ENCODE measurements around the gene EMID1.
"Not testable (repeated sequence)": the region's sequence is repeated elsewhere in the genome, so short reads cannot be mapped to it uniquely, and the experiment has no call there.

The EMID1 gene

DNA sequence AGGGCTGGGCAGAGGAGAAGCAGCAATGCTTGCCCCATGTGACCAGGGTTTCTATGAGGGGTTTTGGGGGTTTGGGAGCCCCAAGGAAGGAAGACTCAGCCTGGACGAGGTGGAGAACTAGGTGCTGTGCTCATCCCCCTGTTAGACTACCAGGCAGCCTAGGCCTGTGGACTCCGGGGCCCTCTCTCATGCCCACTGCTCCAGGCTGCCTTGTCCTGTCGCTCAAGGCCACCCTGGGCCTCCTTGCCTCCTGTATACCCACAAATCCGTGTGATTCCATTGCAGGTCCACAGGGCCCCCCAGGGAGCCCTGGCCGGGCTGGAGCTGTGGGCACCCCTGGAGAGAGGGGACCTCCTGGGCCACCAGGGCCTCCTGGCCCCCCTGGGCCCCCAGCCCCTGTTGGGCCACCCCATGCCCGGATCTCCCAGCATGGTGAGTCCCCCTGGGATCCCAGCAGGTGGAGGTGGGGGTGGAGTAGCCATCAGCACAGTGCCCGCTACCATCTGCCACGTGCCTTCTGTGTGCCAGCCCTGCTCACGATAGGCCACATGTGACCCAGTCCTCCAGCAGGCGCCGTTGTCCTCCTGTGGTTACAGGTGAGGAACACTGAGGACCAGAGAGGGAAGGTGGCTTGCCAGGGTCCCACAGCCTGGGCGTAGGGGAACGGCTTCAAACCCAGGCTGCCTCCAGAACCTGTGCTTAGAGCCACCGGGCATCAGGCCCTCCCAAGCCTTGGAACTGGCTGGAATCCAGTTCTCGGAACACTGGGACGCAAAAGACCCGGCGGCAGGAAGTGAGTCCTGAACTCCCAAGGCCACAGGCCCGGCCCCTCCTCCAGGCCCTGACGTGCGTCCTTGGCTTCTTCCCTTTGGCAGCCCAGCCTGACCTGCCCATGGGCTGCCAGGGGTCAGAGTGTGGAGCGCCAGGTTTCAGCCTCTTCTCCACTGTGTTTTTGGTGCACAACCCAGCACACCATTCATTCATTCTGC, 26.6 kb downstream of the EMID1 start:
- no peak for DNase-seq

GRCh38 chr22:29233277-29233877, 27.7 kb downstream of the EMID1 start:
- DNase-seq: no peak

DNA sequence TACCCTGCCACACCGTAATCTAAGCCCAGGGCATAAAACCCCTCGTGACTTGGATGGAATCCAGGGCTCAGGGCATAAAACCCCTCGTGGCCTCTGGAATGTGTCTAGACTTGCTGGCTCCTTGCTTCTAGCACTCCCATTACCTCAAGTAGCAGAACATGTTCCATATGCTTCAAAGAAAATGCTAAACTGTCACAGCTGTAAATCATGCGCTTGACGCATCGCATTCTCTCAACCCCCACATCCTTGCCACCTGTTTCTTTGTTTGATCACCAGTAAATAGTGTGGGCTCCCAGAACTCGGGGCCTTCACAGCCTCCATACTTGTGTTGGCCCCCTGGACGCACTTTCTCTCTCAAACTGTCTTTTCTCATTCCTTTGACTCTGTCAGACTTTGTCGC, 34.8 kb downstream of the EMID1 start:
- not testable (repeated sequence) for DNase-seq

DNA sequence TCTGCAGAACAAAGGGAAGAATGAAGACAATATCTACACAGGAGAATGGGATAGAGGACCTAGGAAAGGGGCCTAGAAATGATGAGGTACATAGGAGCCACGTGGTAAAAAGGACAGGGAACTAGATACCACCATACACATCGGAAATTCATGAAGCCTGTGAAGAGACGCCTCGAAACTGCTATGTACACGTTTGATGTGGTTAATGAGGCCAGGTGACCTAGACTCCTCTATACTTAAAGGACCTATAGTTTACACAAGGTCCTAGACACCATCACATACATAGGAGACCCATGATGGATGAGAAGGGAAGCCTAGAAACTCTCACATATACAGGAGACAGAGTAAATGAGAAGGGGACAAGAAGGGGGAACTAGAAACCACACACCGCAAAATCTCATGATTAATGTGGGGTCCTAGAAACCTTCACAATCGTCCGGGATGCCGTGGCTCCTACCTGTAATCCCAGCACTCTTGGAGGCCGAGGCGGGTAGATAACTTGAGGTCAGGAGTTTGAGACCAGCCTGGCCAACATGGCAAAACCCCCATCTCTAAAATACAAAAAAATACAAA, 38.3 kb downstream of the EMID1 start:
- DNase-seq: no peak

- no peak for DNase-seq
Measured at GRCh38 chr22:29244785-29245625, 39.3 kb downstream of the EMID1 start.

DNA sequence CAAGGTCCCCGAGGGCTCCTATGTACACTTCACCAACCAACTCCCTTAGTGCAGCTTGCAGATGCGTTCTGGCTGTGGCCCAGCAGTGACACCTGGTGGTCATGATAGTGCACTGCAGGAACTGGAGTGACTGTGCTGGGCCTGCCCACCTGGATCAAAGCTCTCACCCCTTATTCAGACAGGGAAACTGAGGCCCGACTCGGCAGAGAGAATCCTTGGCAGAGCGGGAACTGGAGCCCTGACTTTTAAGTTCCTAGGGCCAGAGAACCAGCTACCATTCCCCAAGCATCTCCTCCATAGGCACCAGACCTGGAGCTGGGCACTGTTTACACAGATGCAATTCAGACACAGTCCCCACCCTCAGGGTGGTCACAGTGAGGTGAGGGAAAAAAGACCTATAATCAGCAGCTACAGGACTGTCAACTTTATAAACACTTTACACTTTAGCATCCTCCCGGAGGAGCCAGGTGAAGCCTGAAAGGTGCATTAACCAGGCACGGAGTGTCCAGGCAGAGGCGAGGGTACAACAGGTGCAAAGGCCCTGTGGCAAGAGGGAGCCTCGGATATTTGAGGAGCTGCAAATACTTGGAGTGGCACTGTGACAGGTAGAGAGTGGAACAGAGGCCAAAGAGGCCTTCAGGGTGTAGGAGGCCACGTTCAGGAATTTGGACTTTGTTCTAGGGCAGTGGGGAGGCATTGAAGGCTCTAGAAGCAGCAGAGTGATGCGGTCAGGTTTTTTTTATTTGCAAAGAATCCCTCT, 40.1 kb downstream of the EMID1 start:
- peak; percentile 36 for DNase-seq

GRCh38 chr22:29247891-29248290, 42.2 kb downstream of the EMID1 start:
- DNase-seq: not testable (repeated sequence)

DNA sequence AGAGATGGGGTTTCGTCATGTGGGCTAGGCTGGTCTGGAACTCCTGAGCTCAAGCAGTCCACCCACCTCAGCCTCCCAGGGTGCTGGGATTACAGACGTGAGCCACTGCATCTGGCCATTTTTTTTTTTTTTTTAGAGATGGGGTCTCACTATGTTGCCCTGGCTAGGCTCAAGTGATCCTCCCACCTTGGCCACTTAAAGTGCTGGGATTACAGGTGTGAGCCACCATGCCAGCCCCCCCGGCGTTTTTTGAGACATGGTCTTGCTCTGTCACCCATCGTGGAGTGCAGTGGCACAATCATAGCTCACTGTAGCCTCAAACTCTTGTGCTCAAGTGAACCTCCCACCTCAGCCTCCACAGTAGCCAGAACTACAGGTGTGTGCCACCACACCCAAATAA, 45.6 kb downstream of the EMID1 start:
- no peak for DNase-seq

GRCh38 chr22:29251981-29252911, 46.5 kb downstream of the EMID1 start:
- no peak for DNase-seq

- no peak for DNase-seq
Measured at GRCh38 chr22:29253561-29254285, 48.0 kb downstream of the EMID1 start.

- DNase-seq: no peak
Measured at GRCh38 chr22:29254286-29254660, 48.6 kb downstream of the EMID1 start.

- no peak for DNase-seq
Measured at GRCh38 chr22:29255064-29255621, 49.4 kb downstream of the EMID1 start.

GRCh38 chr22:29256606-29257325, 51.1 kb downstream of the EMID1 start:
- no peak for DNase-seq

DNA sequence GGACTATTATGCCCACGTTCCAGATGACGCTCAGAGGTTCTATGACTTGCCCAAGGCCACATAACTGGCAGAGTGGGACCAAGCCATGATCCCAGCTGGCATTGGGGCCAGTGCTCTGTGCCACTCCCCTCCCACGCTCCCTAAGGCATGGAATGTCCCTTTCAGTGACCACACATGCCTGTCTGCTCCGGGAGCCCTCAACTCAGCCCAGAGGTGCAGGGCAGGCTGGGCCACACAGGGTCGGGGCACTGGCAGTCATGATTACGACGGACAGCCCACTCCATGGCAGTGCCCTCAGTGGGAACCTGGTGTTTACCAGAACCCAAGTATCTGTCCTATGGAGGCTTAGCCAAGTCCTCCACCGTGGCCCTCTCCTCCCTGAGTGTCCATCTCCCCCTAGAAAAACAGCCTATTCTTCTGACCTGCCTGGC, 52.1 kb downstream of the EMID1 start:
- DNase-seq: no peak

- no peak for DNase-seq
Measured at GRCh38 chr22:29258407-29259252, 52.9 kb downstream of the EMID1 start.

DNA sequence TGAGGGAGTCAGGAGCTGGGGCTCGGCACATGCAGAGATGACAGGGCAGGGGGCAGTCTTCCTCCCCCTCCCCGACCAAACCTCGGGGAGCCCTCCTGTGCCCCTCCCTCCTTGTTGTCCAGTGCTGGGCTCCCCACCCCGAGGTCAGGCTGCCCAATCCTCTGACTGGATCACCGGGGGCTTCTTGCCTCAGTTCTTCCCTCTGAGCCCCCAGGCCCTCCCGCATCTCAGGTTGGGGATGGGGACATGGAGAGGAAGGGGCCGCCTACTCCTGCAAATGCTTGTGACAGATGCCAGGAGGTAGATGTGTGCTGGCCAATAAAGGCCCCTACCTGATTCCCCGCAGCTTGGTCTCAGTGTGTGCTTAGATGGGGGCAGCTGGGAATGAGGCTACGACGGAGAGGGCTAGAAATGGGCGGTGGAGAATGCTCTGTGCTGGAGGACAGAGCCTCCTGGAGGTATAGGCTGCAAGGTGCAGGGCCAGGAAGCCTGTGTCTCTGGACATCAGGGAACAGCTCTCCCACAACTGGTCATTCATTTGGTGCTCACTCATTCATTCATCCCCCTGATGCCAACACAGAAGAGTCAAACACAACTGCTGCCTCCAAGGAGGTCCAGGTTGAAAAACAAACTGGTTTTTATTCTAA, 53.7 kb downstream of the EMID1 start:
- no peak for DNase-seq

GRCh38 chr22:29260031-29260560, 54.4 kb downstream of the EMID1 start:
- DNase-seq: no peak
